VCaP (cell line): Measurements from ENCODE around the gene GSAP.
"Not testable (repeated sequence)": the region's sequence is repeated elsewhere in the genome, so short reads cannot be mapped to it uniquely, and the experiment has no call there.

Experiments used
- H3K27ac ChIP-seq: fragments of 450-650 bp; 2 replicates; pipeline ENCODE4 v1.5.1; 2017
- TF ChIP-seq, protein P1 (sequence below): fragments of 450-650 bp; conservative IDR thresholded peaks from 2 replicates; pipeline ENCODE4 v1.5.1; 2017; ENCODE audit warnings: mild to moderate bottlenecking, moderate library complexity

The GSAP gene, protein sequence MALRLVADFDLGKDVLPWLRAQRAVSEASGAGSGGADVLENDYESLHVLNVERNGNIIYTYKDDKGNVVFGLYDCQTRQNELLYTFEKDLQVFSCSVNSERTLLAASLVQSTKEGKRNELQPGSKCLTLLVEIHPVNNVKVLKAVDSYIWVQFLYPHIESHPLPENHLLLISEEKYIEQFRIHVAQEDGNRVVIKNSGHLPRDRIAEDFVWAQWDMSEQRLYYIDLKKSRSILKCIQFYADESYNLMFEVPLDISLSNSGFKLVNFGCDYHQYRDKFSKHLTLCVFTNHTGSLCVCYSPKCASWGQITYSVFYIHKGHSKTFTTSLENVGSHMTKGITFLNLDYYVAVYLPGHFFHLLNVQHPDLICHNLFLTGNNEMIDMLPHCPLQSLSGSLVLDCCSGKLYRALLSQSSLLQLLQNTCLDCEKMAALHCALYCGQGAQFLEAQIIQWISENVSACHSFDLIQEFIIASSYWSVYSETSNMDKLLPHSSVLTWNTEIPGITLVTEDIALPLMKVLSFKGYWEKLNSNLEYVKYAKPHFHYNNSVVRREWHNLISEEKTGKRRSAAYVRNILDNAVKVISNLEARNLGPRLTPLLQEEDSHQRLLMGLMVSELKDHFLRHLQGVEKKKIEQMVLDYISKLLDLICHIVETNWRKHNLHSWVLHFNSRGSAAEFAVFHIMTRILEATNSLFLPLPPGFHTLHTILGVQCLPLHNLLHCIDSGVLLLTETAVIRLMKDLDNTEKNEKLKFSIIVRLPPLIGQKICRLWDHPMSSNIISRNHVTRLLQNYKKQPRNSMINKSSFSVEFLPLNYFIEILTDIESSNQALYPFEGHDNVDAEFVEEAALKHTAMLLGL

DNA sequence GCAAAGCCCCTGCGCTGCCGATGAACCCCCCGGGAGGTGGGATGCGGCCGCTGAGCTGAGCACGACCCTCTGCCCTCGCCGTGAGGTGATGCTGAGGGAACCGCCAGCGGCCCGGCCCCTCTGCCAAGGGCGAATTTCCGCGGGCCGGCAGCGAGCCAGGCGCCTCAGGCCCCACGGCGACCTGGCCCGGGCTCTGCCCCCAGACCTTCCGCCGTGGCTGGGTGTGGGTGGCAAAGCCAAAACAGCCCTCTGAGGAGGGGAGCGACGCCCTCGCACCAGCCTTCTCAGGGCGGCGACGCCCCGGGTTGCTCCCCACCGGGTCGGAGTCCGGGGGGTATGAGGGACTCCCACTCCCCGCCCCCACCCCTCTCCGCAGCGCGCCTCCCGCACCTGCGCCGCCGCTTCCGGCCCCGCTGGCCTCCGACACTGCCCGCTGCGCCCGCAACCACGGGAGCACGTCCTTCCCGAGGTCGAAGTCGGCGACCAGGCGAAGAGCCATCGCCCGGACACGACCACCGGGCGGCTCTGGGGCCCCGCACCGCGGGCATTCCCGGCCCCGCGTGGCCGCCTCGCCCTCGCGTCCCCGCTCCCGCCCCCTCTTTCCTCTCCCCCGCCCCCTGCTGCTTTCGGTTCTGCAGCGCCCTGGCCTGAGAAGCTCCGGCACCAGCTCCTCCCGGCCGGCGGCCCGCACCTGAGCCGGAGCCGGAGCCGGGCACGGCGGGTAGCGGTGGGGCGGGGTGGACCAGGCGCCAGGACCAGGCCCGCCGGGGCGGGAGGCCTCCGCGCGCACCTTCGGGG lies at the start of gene GSAP:
TSS of gene GSAP (minus strand) at position 527 of the 798 bp plus-strand sequence. CDS start at position 499, 28 bp downstream.
- TF ChIP-seq, protein P1, sequence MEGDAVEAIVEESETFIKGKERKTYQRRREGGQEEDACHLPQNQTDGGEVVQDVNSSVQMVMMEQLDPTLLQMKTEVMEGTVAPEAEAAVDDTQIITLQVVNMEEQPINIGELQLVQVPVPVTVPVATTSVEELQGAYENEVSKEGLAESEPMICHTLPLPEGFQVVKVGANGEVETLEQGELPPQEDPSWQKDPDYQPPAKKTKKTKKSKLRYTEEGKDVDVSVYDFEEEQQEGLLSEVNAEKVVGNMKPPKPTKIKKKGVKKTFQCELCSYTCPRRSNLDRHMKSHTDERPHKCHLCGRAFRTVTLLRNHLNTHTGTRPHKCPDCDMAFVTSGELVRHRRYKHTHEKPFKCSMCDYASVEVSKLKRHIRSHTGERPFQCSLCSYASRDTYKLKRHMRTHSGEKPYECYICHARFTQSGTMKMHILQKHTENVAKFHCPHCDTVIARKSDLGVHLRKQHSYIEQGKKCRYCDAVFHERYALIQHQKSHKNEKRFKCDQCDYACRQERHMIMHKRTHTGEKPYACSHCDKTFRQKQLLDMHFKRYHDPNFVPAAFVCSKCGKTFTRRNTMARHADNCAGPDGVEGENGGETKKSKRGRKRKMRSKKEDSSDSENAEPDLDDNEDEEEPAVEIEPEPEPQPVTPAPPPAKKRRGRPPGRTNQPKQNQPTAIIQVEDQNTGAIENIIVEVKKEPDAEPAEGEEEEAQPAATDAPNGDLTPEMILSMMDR, result no peak
- H3K27ac ChIP-seq, result peak within 1 kb of the TSS; percentile 97

DNA sequence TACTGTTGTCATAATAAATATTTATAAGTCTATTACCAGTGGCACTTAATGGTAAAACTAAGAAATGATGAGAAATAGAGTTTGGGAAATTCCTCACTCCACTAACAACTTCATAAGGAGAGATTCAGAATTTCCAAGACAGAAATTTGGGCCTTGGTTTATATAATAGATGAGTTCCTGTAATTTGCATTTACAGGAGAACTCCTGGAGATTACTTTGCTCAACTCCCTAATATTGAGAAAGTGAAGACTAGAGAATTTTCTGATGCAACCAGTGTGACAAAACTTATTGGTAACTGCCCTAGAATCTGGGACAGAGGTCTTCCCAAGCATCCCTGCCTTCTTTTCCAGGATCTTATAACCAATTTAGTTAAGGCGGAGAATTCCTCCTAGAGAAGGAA lies 49.1 kb upstream of the GSAP start:
- H3K27ac ChIP-seq, result no peak overlapping the region
- TF ChIP-seq, protein P1, result no peak

DNA sequence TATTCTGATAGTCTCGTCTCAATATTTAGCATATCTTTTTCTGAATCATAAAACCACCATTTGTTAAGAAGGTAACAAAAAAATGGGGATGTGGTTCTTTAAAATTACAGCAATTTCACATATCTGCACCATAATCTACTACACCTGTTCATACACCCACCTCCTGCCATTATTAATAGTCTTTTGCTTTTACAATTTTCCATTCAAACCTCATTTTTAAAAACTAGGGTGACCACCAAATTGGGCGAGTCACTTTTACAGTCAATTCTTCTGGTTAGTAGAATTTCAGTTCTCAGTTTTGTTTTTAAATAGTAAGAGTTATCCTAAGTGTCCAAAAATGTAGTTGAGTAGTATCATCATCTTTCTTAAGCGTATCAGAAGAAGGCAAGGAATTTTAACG lies 48.4 kb upstream of the GSAP start:
- TF ChIP-seq, protein P1, result no peak
- no peak overlapping the region for H3K27ac ChIP-seq

DNA sequence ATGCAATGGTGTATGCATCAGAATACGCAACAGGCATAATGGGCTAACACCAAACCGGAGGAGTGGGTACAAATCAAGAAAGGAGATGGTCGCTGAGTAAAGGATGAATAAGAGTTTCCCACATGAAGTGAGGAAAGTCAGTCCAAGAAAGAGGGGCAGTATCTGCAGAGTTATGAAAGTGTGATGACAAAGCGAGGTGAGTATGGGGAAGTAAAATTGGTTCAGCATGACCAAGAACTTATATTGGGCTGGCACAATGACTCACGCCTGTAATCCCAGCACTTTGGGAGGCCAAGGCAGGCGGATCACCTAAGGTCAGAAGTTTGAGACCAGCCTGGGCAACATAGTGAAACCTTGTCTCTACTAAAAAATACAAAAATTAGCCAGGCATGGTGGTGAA lies 47.5 kb upstream of the GSAP start:
- not testable (repeated sequence) for H3K27ac ChIP-seq

DNA sequence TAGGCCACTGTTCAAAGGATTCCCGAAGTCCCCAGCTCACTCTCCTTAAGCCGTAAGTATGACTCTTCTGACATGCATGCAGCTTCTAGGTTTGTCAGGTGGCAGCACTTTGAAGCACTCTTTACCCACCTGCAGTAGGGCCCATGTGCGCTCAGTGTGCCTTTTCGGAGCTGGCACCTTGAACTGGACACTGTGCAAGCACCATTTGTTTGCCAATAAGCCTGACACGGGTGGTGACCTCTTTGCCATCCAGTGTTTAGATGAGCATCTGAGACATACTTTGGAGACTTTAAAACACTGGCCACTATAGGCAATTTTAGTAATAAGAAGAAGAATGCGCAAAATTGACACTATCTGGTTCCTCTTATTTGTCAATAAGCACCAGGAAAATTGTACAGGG lies 45.7 kb upstream of the GSAP start:
- H3K27ac ChIP-seq, result no peak overlapping the region
- TF ChIP-seq, protein P1, result no peak

DNA sequence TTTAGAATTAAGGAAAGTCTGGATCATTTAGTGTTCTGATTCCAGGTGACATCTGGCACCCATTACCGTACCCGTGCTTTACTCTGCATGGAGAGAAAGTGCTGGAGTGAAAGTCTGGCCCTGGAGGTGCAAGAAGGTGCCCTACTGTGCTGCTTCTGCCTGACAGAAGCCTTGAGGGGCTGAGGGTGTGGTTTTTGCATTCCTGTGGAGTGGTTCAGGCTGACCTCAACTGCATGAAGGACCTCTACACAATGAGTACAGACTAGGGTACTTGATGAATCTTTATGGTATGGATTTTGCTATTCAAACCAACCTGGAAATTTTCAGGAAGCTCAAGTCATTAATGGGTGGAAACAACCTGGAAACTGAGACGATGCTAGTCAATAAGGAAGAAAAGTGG lies 45.1 kb upstream of the GSAP start:
- TF ChIP-seq, protein P1, result no peak
- peak overlapping the region; percentile 47; the same call in 1 of the 2 replicates for H3K27ac ChIP-seq

DNA sequence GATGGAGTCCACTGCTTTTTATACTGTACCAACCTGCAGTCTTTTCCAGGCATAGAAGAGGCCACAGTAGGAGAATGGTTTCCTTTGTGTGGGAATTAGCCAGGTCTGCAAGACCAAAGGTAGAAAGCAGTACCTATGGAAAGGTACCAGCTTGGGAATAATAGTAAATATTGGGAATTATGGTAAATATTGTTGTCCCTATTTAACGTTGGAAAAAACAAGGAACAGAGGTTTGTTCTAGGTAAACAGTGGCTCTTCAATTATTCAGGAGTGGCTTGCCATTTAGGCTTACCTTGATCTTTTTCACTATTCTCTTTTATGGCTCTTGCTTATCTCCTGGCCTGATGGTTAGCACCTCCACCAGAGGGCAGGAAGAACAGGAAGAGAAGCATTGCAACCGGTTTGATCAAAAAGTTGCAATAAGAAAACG lies 43.9 kb upstream of the GSAP start:
- TF ChIP-seq, protein P1, result peak; percentile 69
- H3K27ac ChIP-seq, result peak overlapping the region; percentile 47
